ENCODE data around the gene KCNIP1. TPM values are rescaled to one million over a fixed set of nuclear protein-coding genes. Genes with fewer than 3 reads are reported as not detected.
"Not testable (repeated sequence)": the region's sequence is repeated elsewhere in the genome, so short reads cannot be mapped to it uniquely, and the experiment has no call there.

The KCNIP1 gene
- polyA plus RNA-seq, 3 donors, result 0.09 to 0.79 (median 0.18) TPM

GRCh38 chr5:170760113-170760512, 256.3 kb downstream of the KCNIP1 start:
- H3K27ac ChIP-seq (ENCODE audit: low read depth, low read length), result no peak overlapping the region
- WGBS, 3 donors, result 70 to 87% (median 79%) methylated on average over 9 of the region's 9 CpGs

- 86 to 88% (median 87%) methylated on average over 7 of the region's 7 CpGs for WGBS, 3 donors
- H3K27ac ChIP-seq (ENCODE audit: low read depth, low read length), result no peak overlapping the region
These were observed 257.4 kb downstream of the KCNIP1 start for GRCh38 chr5:170761048-170761707.

- no peak overlapping the region for H3K27ac ChIP-seq (ENCODE audit: low read depth, low read length)
- WGBS, 3 donors, result 91 to 92% (median 91%) methylated on average over 6 of the region's 6 CpGs
These were observed 257.9 kb downstream of the KCNIP1 start for GRCh38 chr5:170761708-170762066.

GRCh38 chr5:170762298-170762697, 258.5 kb downstream of the KCNIP1 start:
- H3K27ac ChIP-seq (ENCODE audit: low read depth, low read length), result not testable (repeated sequence)
- 94 to 97% (median 96%) methylated on average over 8 to 9 of the region's 9 CpGs for WGBS, 3 donors

- H3K27ac ChIP-seq (ENCODE audit: low read depth, low read length), result not testable (repeated sequence)
- 73 to 77% (median 76%) methylated on average over 9 of the region's 9 CpGs for WGBS, 3 donors
These were observed 262.0 kb downstream of the KCNIP1 start for GRCh38 chr5:170765868-170766267.

- H3K27ac ChIP-seq (ENCODE audit: low read depth, low read length), result no peak overlapping the region
- 24 to 39% (median 38%) methylated on average over 4 to 6 of the region's 6 CpGs for WGBS, 3 donors
These were observed 265.4 kb downstream of the KCNIP1 start for GRCh38 chr5:170769246-170769645.

- 80 to 85% (median 81%) methylated on average over 5 of the region's 5 CpGs for WGBS, 3 donors
- H3K27ac ChIP-seq (ENCODE audit: low read depth, low read length), result no peak overlapping the region
These were observed 266.1 kb downstream of the KCNIP1 start for GRCh38 chr5:170769898-170770416.

GRCh38 chr5:170771496-170771895, 267.7 kb downstream of the KCNIP1 start:
- no peak overlapping the region for H3K27ac ChIP-seq (ENCODE audit: low read depth, low read length)

GRCh38 chr5:170773024-170773985, 269.5 kb downstream of the KCNIP1 start:
- H3K27ac ChIP-seq (ENCODE audit: low read depth, low read length), result no peak overlapping the region
- 68 to 93% (median 88%) methylated on average over 12 of the region's 12 CpGs for WGBS, 3 donors

More at GRCh38 chr5:170771496-170771895, 267.7 kb downstream of the KCNIP1 start:
- 87 to 92% (median 89%) methylated on average over 15 of the region's 15 CpGs for WGBS, 3 donors

GRCh38 chr5:170774831-170775230, 271.0 kb downstream of the KCNIP1 start:
- 90 to 96% (median 91%) methylated on average over 5 of the region's 5 CpGs for WGBS, 3 donors
- no peak overlapping the region for H3K27ac ChIP-seq (ENCODE audit: low read depth, low read length)

- WGBS, 3 donors, result 87 to 100% (median 94%) methylated on average over 1 of the region's 1 CpG
- no peak overlapping the region for H3K27ac ChIP-seq (ENCODE audit: low read depth, low read length)
These were observed 278.1 kb downstream of the KCNIP1 start for GRCh38 chr5:170781946-170782345.

GRCh38 chr5:170782438-170782837, 278.6 kb downstream of the KCNIP1 start:
- 65 to 79% (median 68%) methylated on average over 6 of the region's 6 CpGs for WGBS, 3 donors

GRCh38 chr5:170783498-170784247, 279.9 kb downstream of the KCNIP1 start, which contains the start of gene GABRP:
TSS of gene GABRP (plus strand) at chr5:170783725. CDS start at chr5:170788616, 4,891 bp downstream.
- WGBS, 3 donors, result 93 to 94% (median 93%) methylated on average over 14 of the region's 14 CpGs
- no peak within 1 kb of the TSS for H3K27ac ChIP-seq (ENCODE audit: low read depth, low read length)

More at GRCh38 chr5:170782438-170782837, 278.6 kb downstream of the KCNIP1 start:
- H3K27ac ChIP-seq (ENCODE audit: low read depth, low read length), result no peak overlapping the region

GRCh38 chr5:170785416-170785815, 281.6 kb downstream of the KCNIP1 start:
- WGBS, 3 donors, result 54 to 77% (median 58%) methylated on average over 3 of the region's 3 CpGs

More at GRCh38 chr5:170785416-170785815, 281.6 kb downstream of the KCNIP1 start:
- no peak overlapping the region for H3K27ac ChIP-seq (ENCODE audit: low read depth, low read length)

Other genes with a start within 250 kb of the KCNIP1 start
- gene LCP2, start 206.2 kb upstream of the KCNIP1 start, polyA plus RNA-seq, result 10 to 100 TPM in 2 of 3 donors, 1 to 10 TPM in 1; 2.1 to 21.0 (median 12.9) TPM
- 1 to 10 TPM in 1 of 3 donors, under 1 TPM in 2; 0.21 to 1.2 (median 0.79) TPM for gene KCNMB1, start 114.7 kb upstream of the KCNIP1 start, polyA plus RNA-seq

Measured in adipose tissue (tissue), 3 donors.